ENCODE results near the gene NTF3.
"Not testable (repeated sequence)": the region's sequence is repeated elsewhere in the genome, so short reads cannot be mapped to it uniquely, and the experiment has no call there.

The NTF3 gene

GRCh38 chr12:5525783-5526367 is 94.0 kb downstream of the NTF3 start:
- DNase-seq: no peak

- DNase-seq: no peak
Measured at GRCh38 chr12:5533368-5533767, 101.5 kb downstream of the NTF3 start.

- no peak for DNase-seq
Measured at GRCh38 chr12:5534426-5535199, 102.7 kb downstream of the NTF3 start.

- no peak for DNase-seq
Measured at GRCh38 chr12:5535541-5535940, 103.6 kb downstream of the NTF3 start.

GRCh38 chr12:5537026-5537615 is 105.2 kb downstream of the NTF3 start:
- not testable (repeated sequence) for DNase-seq

GRCh38 chr12:5537771-5538170 is 105.9 kb downstream of the NTF3 start:
- DNase-seq: no peak
